ENCODE data around the gene TMEM191C.
"Not testable (repeated sequence)": the region's sequence is repeated elsewhere in the genome, so short reads cannot be mapped to it uniquely, and the experiment has no call there.

Gene TMEM191C

DNA sequence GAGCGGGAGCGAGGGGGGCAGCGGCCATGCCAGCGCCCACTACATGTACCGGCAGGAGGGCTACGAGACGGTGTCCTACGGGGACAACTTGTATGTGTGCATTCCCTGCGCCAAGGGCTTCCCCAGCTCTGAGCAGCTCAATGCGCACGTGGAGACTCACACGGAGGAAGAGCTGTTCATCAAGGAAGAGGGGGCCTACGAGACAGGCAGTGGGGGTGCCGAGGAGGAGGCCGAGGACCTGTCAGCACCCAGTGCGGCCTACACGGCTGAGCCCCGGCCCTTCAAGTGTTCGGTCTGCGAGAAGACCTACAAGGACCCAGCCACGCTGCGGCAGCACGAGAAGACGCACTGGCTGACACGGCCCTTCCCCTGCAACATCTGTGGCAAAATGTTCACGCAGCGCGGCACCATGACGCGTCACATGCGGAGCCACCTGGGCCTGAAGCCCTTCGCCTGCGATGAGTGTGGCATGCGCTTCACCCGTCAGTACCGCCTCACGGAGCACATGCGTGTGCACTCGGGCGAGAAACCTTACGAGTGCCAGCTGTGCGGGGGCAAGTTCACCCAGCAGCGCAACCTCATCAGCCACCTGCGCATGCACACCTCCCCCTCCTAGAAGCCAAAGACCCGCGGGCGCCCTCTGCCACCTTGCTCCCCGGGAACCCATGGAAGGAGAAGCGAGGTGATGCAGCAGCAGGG, 20.9 kb upstream of the TMEM191C start:
- no peak for DNase-seq (ENCODE audit: low spot score)

DNA sequence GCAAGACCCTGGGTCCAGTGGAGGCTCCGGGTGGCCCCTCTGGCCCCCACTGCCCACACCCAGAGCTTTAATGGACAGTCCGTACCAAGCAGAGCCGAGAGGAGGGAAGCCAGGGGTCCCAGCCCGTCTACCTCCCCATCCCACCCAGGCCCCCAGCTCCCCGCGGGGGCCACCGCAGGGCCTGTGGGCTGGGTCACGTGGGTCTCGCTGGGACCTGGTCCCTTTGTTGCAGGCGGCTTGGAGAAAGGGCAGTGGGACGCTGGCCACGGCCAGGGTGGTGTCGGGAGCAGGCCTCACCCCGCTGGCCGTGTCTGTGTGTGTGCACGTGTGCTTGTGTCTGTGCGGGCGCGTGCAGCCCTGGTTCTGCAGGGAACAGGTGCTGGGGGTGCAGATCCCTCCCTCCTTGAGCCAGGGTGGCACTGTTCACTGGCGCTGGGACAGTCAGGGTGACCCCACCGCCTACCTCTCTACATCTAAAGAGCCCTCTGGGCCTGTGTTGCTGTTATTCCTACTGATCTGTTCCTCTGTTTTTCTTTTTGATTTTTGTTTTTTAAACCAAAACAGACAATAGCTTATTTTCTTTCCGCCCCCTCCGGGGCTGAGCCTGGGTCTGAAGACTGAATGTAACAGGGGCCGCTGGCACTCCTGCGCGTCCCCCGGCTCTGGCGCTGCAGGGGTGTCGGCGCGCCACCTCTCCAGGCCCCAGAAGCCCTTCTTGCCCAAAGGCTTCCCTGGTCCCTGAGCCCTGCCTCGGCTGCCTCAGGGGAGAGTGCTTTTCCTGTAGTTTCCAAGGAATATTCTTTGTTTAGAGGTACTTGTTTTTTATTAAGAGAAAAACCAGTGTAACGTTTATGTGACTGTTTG, 20.1 kb upstream of the TMEM191C start:
- DNase-seq (ENCODE audit: low spot score): no peak

DNA sequence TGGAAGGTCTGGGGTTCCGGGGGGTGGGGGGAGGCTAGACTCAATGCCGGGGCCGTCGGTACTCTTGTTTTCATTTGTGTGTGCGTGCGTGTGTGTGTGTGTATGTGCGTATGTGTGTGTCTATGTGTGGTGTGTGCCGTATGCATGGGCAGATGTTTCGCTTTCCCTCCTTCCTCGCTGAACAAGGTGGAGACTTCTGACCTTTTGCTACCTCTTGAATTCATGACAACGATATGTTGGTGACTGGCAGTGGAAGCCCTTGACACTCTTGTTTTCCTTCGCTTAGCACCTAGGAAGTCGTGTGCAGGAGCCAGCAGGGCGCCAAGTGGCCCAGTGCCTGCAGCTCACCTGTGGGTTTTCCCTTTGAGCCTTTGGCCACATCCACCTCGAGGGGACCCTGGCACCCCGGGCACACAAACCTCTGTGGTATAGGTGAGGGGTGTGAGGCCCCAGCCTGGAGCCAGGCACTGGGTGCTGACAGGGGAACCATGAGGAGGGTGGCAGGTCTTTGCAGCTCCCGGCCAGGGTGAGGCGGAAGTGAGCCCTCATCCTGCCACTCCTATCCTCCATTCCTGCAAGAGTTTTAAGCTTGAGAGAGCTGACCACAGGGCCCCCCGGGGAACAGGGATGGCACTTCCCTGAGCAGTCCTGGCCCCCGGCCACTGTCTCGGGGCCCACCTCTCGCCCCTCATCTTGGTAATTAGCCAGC, 19.3 kb upstream of the TMEM191C start:
- no peak for DNase-seq (ENCODE audit: low spot score)

DNA sequence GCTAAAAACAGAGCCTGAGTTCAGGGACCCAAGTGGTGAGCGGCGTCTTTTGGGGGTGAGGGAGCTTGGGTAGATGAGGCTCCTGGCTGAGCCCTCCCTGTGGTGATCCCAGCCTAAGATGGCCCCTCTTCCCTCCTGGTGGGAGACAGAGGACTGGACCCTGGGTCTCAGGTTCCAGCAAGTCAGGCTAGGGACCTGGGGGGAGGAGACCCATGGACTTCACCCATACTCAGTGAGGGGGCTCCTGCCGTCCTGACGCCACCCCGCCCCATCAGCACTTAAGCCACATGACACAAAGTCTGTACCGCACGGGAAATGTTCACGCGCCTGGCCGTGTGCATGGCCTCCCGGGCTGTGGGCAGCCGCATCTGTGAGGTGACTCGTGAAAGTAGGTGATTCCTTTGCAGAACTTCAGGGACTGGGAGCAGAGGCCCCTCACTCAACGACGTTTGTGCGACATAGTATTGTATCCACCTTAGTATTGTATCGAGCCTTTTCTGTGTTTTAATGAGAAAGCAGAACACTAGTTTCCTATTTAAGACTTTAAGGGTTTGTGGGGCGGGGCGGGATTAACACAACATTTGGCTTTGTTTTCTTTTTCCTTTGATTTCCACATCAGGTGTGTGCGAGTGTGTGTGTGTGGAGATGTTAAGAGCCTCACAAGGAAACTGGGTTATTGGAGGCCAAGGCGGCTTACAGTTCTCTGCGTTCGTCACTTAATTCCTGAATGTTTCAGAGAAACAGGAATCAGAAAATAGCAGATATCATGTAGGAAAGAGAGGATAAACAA, 18.4 kb upstream of the TMEM191C start:
- DNase-seq (ENCODE audit: low spot score): no peak

DNA sequence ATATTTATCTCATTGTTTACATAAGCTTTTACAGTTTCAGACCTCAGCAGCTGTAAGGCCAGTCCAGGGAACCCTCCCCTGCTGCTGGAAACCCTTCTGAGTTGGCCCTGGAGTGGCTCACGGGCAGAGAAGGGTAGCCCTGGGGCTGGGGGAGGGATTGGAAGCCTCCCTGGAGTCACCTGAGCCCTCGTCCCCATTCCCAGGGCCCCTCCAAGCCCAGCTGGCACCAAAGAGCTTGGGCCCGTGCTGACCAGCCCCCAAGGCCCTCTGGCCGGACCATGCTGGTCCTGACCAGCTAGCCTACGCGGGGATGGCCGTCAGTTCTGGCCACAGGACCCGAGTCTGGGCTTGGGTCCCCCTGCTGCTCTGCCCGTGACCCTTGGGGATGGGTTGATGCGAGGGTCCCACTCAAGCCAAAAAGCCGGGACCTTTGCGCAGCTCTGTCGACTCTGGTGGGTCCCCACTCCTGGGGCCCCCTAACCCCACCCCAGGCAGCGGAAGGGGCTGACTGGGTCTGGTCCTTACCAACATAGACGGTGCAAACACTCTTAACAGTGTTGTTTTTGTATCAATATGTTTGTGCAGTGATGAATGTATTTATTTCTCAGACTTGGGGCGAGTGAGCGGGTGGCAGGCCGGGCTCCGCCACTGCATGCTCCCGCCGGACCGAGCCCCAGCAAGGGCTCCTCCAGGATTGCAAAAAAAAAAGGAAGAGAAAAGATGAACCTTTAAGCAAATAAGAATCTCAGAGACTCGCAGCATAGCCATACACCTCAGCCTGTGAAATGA, 17.5 kb upstream of the TMEM191C start:
- DNase-seq (ENCODE audit: low spot score): no peak

DNA sequence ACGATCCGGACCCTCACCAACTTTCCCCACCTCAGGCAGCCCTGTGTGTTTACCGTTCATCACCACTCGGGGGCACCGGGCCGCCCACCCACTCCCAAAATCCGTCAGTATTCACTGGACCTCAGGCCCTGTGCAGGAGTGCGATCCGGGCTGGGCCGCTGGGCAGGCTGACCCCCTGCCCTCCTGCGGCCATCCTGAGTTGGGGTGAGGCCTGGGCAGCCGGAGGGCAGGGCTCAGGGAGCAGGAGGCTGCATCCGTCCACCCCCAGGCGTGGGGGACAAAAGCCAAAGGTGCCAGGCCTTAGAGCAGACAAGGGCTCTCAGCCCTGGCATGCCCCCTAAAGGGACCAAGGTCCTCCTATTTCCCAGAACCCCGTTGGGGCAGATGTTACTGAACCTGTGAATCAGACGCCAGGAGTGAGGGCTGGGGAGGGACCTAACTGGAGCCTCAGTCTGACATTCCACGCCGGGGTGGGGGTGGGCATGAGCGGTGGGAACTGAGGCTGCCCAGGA, 16.8 kb upstream of the TMEM191C start:
- no peak for DNase-seq (ENCODE audit: low spot score)

DNA sequence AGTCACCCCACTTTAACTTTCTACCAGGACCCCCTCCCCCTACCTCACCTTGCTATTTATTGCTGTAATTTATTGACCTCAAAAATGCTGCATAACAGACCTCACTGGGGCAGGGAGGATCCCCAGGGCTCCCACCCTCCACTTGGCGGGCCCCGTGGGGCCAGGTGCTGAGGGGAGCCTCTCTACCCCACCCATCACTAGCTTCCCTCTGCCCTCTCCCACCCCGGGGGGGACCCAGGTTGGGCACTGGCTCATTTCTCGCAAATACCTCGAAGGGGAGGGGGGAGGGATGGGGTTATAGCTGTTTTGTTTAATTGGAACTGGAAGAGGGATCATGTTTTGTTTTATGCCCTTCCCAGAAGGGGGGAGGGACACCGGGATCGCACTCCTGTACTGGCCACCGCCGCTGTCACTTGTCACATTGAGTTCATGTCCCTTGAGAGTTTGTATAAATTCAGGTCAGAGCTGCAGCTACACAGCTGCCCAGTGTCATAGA, 16.3 kb upstream of the TMEM191C start:
- DNase-seq (ENCODE audit: low spot score): no peak

DNA sequence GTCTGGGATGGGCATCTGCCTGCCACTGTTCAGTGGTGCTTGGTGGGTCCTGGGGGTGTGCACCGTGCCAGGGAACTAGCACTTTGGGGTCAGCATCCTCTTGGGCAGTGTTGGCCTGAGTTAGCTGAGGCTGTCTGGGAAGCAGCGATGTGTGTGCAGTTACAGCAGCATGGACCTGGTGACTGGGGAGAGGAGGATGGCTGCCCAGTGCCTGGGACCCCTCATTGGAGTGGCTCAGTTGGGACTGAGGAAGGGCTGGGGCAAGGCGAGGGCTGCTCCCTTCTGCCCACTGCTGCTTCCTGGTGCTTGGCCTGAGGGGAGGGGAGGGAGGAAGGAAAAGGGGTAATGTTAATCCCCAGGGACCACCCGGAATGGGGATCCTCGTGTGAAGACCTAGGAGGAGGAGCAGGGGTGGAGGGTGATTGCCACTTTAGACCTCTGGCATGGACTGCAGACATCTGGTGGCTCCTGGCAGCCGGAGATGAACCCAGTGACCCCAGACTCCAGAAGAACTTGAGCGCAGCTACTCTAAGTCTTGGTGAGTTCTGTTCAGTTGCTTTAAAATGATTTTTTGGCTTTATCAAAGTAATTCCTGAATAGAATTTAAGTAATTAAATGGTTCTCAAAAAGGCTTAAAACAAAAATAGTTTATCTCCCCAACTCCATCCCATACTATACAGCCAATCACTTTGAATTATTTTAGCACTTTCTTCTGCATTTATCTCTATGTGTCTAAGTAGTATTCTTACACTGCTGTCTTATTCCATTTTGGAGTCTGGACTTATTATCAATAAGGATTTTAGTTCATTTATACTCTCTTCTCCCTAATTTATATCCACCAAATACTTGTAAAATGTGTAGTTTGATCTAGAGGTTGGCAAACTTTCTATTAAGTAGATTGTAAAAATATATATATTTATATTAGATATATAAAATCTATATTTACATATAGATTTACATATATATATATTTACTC, 15.4 kb upstream of the TMEM191C start:
- DNase-seq (ENCODE audit: low spot score): no peak

DNA sequence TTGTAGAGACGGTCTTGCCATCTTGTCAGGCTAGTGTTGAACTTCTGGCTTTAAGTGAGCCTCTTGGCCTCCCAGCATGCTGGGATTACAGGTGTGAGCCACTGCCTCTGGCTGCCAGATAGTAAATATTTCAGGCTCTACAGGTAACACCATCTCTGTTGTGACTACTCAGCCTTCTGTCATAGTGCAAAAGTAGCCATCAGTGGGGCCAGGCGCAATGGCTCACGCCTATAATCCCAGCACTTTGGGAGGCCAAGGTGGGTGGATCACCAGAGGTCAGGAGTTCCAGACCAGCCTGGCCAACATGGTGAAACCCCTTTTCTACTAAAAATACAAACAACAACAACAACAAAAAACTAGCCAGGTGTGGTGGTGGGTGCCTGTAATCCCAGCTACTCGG, 14.5 kb upstream of the TMEM191C start:
- DNase-seq (ENCODE audit: low spot score): not testable (repeated sequence)

DNA sequence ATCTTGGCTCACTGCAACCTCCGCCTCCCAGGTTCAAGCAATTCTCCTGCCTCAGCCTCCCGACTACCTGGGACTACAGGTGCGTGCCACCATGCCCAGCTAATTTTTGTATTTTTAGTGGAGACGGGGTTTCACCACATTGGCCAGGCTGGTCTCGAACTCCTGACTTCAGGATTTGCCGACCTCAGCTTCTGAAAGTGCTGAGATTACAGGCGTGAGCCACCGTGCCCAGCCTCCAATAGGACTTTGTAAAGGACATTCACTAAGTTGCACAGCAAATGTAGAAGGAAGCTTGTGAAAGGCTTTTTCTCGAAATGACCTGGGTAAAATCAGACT, 12.2 kb upstream of the TMEM191C start:
- DNase-seq (ENCODE audit: low spot score): not testable (repeated sequence)

DNA sequence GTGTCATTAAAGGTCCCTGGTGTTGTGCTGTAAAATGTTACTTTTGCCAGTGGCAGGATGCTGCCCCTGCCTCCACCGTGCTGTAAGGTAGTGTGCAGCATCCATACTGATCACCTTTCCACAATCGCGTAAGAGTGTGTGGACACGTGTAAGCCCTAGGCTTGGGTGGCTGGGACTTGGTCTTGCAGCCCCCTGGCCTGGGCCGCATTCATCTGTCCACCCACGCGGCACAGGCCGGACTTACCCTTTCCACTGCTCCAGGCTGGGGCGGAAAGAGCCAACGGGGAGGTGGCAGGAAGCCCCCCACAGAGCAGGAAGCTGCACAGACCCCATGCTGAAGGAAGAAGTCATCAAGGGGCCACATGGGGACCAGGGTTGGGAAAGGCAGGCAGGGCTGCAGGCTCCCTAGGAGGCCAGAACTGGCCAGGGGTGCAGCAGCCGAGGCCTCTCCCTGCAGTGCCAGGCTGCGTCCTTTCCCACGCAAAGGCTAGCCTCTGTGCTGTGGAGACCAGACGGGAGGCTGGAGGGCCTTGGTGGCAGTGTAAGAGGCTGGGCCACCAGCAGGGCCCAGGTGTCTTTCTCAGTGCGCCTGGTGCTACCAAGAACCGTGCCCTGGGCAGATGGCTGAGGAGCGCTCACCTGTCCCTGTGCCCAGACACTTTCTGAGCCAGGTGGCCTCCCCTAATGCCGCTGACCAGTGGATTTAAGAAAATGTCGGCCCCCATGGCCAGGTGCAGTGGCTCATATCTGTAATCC, 11.7 kb upstream of the TMEM191C start:
- DNase-seq (ENCODE audit: low spot score): no peak

DNA sequence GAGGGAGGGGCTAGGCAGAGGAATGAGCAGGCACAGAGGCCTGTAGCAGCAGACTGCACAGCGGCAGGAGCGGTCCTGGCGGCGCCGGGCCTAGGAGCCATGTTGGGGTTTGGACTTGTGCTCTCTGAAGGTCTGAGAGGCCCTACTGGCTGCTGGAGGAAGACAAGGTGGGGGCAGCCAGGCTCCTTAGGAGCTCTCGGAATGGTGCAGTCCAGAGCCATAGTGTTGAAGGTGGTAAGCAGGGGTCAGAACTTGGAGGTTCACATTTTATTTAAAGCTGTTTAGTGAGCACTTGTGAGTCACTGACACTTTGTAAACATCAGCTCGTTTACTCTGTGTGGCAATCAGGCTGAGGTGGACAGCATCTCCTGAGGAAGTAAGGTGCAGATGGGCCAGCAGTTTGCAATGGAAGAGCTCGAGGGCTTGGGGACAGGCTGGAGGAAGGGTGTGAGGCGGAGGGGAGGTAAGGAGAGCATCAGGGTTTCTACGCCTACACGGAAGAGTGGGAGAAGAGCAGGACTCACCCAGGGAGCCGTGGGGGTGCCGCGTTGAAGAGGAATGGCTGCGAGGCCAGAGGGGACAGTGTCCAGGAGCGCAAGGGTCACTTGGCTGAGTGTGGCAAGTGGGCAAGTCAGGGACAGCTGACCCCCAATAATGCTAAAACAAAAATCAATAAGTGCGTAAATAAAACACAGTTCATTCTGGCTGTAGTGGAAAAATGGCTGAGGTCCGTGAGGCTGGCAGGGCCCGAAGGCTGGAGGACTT, 10.0 kb upstream of the TMEM191C start:
- no peak for DNase-seq (ENCODE audit: low spot score)

DNA sequence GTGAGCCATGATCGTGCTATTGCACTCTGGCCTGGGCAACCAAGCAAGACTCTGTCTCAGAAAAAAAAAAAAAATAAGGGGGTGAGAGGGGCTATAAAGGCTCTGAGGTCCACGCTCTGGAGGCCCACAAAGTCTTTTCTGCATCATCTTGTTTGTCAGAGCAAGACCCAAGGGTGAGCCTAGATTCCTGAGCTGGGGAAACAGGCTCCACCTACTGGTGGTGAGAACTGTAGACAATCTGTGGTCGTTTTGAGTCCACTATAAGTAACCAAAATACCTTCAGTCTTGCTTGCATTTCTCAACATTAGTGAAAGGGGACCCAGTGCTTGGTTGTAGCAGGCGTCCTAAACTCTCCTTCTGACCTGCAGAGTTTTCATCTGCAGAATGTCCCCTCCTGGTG, 4.5 kb upstream of the TMEM191C start:
- DNase-seq (ENCODE audit: low spot score): not testable (repeated sequence)

DNA sequence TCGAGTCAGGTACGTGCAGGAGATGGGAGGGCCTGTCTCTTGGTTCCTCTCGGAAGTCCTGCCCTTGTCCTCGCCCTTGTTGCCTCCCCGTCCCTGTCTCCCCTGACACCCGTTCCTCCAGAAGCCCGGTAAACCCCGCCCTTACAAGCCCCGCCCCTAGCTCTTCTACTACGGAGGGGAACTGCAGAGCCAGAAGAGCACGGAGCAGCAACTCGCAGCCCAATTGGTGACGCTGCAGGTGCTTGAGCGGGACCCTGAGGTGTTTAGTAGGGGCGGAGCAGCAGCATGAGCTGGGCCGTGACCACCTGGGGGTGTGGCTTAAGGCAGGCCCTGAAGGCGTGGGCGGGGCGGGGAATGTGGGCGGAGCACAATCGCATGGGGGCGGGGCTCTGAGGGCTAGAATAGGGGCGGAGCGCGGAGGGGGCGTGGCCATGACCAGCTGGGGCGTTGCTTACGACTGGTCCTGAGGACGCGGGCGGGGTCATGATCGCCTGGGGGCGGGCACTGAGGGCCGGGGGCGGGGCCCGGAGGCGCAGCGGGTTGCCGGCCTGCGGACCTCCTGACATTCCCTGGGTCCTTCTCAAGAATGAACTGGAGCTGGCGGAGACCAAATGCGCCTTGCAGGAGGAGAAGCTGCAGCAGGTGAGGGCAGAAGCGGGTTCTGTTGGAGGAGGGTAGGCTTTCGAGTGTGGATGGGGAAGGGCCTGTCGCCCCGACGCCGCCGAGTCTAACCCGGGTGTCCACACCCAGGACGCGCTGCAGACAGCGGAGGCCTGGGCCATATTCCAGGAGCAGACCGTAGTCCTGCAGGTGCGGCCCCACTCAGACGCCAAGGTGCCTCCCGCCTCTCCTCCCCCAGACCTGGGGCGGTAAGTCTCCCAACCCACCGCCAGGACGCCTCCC, 1.3 kb downstream of the TMEM191C start:
- DNase-seq (ENCODE audit: low spot score): peak; percentile 72

DNA sequence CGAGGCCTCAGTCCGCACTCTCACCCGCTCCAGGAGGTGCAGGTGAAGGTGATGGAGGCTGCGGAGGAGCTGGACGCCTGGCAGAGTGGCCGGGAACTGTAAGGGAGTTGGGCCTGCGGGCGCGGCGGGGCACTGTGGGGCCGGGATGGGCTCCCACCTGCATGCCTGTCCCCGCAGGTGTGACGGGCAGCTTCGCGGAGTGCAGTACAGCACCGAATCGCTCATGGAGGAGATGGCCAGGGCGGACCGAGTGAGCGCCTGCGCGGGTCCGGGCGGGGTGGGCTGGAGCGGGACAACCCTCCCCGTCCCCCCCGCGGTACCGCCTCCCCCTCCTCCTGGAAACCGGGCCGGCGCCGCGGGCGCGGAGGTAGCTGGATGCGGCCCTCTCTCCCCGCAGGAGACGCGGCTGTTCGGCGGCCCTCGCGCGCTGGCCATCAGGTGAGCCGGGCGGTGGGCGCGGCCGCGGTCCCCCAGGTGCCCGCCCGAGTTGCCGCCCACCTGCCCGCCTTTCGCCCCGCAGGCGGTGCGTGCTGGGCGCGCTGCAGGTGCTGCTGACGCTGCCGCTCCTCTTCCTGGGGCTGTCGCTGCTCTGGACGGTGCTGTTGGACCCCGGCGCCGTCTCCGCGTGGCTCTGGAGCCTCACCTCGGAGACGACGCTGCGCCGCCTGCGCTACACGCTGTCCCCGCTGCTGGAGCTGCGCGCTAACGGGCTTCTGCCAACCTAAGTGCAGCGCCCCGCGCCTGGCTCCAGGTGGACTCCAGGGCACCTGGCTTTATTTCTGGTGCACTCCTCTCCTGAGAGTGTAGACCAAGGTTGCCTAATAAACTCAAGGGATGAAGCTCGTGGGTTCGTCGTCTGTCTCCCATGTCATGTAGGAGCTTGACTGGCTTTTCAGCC, 2.2 kb downstream of the TMEM191C start:
- DNase-seq (ENCODE audit: low spot score): not testable (repeated sequence)

DNA sequence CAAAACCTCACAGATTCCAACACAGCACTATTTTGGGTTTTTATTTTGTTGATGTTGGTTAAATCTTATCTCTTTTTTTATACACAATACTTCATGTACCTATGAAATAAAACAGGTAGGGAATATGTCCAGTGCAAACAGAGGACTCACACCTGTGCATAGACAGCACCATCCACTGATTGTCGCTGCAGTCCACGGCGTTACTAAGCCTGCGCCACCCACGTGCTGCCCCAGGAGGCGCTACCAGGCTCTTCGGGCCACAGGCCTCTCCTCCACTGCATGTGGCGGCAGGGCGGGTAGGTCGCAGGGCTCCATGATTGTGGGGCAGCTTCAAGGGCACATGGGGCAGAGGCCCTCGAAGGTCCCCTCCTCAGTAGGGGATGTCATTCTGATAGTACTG, 5.8 kb downstream of the TMEM191C start:
- not testable (repeated sequence) for DNase-seq (ENCODE audit: low spot score)

Measured in pons (tissue), 1 donor.